Measurements from ENCODE around the gene CRADD. TPM values are rescaled to one million over a fixed set of nuclear protein-coding genes. Genes with fewer than 3 reads are reported as not detected.

CRADD gene
- total RNA-seq, 4 donors from 2014 or later, result 23.5 to 35.3 (median 26.1) TPM

DNA sequence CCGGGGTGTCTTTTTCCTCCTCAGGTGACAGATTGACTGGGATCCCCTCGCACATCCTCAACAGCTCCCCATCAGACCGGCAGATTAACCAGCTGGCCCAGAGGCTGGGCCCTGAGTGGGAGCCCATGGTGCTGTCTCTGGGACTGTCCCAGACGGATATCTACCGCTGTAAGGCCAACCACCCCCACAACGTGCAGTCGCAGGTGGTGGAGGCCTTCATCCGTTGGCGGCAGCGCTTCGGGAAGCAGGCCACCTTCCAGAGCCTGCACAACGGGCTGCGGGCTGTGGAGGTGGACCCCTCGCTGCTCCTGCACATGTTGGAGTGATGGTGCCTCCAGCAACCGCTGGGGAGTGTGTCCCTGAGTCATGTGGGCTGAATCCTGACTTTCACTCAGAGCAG lies 172.8 kb downstream of the CRADD start:
- TF ChIP-seq, protein P1, sequence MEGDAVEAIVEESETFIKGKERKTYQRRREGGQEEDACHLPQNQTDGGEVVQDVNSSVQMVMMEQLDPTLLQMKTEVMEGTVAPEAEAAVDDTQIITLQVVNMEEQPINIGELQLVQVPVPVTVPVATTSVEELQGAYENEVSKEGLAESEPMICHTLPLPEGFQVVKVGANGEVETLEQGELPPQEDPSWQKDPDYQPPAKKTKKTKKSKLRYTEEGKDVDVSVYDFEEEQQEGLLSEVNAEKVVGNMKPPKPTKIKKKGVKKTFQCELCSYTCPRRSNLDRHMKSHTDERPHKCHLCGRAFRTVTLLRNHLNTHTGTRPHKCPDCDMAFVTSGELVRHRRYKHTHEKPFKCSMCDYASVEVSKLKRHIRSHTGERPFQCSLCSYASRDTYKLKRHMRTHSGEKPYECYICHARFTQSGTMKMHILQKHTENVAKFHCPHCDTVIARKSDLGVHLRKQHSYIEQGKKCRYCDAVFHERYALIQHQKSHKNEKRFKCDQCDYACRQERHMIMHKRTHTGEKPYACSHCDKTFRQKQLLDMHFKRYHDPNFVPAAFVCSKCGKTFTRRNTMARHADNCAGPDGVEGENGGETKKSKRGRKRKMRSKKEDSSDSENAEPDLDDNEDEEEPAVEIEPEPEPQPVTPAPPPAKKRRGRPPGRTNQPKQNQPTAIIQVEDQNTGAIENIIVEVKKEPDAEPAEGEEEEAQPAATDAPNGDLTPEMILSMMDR (IDR thresholded peaks at IDR 0.05), result no peak
- no peak for TF ChIP-seq POLR2A (IDR thresholded peaks at IDR 0.05; ENCODE audit: low read depth)
- no peak for TF ChIP-seq EP300 (IDR thresholded peaks at IDR 0.05)
- no peak for TF ChIP-seq POLR2AphosphoS5 (IDR thresholded peaks at IDR 0.05)
- WGBS, result 97% methylated on average over 15 of the region's 15 CpGs
- Histone ChIP-seq H3K36me3 (peaks cover 0 to 4% (median 0%) of the 10 kb centered on the region in 4 donors), H3K9me3 (no peaks in the 10 kb centered on the region), H3K27ac (replicated peaks in 1 of 4) (no peak overlapping the region), H3K4me1 (peaks cover 0 to 9% (median 7%) of the 10 kb centered on the region in 4 donors), H3K27me3 (no peaks in the 10 kb centered on the region), H3K4me3 (no peak overlapping the region)
- intact Hi-C loops (cut with DNase I), result no loop called here
- no peak for DNase-seq (ENCODE audit: extremely low spot score)

DNA sequence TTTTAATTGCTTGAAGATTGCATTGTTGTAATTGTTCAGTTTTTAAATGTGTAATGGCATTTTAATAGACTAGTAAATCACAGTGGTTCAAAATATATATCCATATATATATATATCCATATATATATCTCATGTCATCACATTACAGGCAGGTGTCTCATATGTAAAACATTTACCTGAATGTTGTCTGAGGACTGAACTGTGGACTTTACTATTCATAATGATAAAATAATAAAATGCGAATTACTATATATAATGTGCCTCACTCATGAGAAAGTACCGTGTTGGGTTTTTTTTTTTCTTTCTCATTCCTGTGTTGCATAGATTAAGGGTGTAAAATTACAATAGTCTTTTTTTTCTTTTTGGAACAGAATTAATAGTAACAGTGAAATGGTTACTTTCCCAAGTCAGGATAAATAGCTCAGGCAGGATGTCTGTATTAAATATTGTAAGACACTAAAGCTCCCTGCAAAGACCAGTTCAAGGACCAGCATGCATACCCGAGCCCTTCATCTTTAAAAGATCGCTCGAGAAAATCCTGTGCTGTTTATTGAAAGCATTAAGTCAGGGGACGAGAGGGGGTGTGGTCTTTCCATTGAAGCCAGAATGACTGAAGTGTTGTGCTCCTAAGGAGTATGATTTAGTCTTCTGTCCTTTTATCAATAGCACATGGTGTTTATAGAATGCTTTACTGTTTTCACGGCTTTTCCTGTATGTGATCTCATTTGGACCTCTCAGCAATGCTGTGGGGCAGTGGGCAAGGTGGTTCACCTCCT lies 173.5 kb downstream of the CRADD start:
- TF ChIP-seq, protein P1 (IDR thresholded peaks at IDR 0.05), result no peak
- TF ChIP-seq POLR2A (IDR thresholded peaks at IDR 0.05; ENCODE audit: low read depth), result no peak
- TF ChIP-seq EP300 (IDR thresholded peaks at IDR 0.05), result no peak
- TF ChIP-seq POLR2AphosphoS5 (IDR thresholded peaks at IDR 0.05), result no peak
- intact Hi-C loops (cut with DNase I), result no loop called here
- H3K27me3 ChIP-seq, result no peaks in the 10 kb centered on the region
- H3K4me1 ChIP-seq, result peaks cover 0 to 9% (median 7%) of the 10 kb centered on the region in 4 donors
- DNase-seq (ENCODE audit: extremely low spot score), result no peak
- 95% methylated on average over 7 of the region's 7 CpGs for WGBS
- peaks cover 0 to 4% (median 0%) of the 10 kb centered on the region in 4 donors for H3K36me3 ChIP-seq
- H3K27ac ChIP-seq (replicated peaks in 1 of 4), result no peak overlapping the region
- H3K9me3 ChIP-seq, result no peaks in the 10 kb centered on the region
- no peak overlapping the region for H3K4me3 ChIP-seq

DNA sequence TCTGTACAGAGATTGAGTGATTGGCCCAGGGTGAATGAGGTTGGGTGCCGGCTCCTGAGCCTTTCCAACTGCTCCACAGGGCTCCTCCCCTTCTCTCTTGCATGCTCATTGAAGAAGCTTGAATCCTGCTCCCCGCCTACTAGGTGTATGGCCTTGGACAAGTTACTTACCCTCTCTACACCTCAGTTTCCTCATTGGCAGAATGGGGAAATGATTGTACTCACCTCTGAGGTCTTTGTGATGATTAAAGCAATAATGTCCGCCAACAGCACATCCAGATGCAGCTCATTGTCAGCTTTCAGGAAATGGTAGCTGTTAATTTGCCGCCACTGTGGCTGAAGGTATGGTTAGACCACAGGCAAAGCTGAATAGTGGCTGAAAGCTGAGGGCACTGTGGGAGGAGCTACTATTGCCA lies 174.1 kb downstream of the CRADD start:
- no peak for DNase-seq (ENCODE audit: extremely low spot score)
- Histone ChIP-seq H3K4me3 (no peak overlapping the region), H3K27ac (replicated peaks in 1 of 4) (no peak overlapping the region), H3K36me3 (peaks cover 0 to 4% (median 0%) of the 10 kb centered on the region in 4 donors), H3K9me3 (no peaks in the 10 kb centered on the region), H3K27me3 (no peaks in the 10 kb centered on the region), H3K4me1 (peaks cover 0 to 9% (median 7%) of the 10 kb centered on the region in 4 donors)
- TF ChIP-seq POLR2A (IDR thresholded peaks at IDR 0.05; ENCODE audit: low read depth), result no peak
- TF ChIP-seq, protein P1 (IDR thresholded peaks at IDR 0.05), result no peak
- TF ChIP-seq POLR2AphosphoS5 (IDR thresholded peaks at IDR 0.05), result no peak
- TF ChIP-seq EP300 (IDR thresholded peaks at IDR 0.05), result no peak
- 83% methylated on average over 4 of the region's 4 CpGs for WGBS
- intact Hi-C loops (cut with DNase I), result no loop called here

DNA sequence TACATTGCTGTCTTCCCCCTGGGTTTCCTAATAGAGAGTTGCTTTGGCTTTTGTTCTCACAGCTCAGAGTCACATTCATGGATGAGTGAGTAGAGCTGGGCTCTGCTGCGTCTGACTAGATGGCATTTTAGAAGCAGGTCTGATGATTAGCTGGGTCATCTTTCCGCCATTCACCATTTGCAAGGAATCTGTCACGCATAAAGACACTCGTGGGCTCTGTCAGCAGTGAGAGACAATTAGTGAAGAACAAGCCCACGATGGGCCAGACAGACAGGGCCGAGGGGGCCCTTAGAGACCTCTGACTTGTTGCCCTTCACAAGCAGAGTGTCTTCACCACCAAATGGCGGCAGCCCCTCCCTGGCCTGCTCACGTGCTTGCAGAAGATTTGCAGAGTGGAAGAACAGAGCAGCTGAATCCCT lies 175.0 kb downstream of the CRADD start:
- Histone ChIP-seq H3K9me3 (no peaks in the 10 kb centered on the region), H3K27ac (replicated peaks in 1 of 4) (no peak overlapping the region), H3K4me3 (no peak overlapping the region), H3K27me3 (no peaks in the 10 kb centered on the region), H3K4me1 (peaks cover 0 to 12% (median 8%) of the 10 kb centered on the region in 4 donors), H3K36me3 (peaks cover 0 to 4% (median 0%) of the 10 kb centered on the region in 4 donors)
- WGBS, result 91% methylated on average over 8 of the region's 8 CpGs
- intact Hi-C loops (cut with DNase I), result no loop called here
- TF ChIP-seq POLR2AphosphoS5 (IDR thresholded peaks at IDR 0.05), result no peak
- TF ChIP-seq, protein P1 (IDR thresholded peaks at IDR 0.05), result no peak
- no peak for TF ChIP-seq POLR2A (IDR thresholded peaks at IDR 0.05; ENCODE audit: low read depth)
- DNase-seq (ENCODE audit: extremely low spot score), result no peak
